HG03342 (cell line): ENCODE results near the gene HIGD1C.
"Not testable (repeated sequence)": the region's sequence is repeated elsewhere in the genome, so short reads cannot be mapped to it uniquely, and the experiment has no call there.

ENCODE experiments used
- ATAC-seq: cut with Tn5 transposase; IDR thresholded peaks from one replicate; pipeline ENCODE4 v1.9.1; 2021; ENCODE audit warnings: mild to moderate bottlenecking, moderate library complexity; ENCODE audit not compliant: unreplicated experiment

The HIGD1C gene

GRCh38 chr12:51013441-51013840 lies 61.1 kb downstream of the HIGD1C start:
- ATAC-seq, result no peak

GRCh38 chr12:51014467-51014866 lies 62.1 kb downstream of the HIGD1C start:
- ATAC-seq, result not testable (repeated sequence)

GRCh38 chr12:51017452-51017851 lies 65.1 kb downstream of the HIGD1C start:
- no peak for ATAC-seq

- no peak for ATAC-seq
Observed at GRCh38 chr12:51018956-51019355, 66.6 kb downstream of the HIGD1C start.

- no peak for ATAC-seq
Observed at GRCh38 chr12:51019927-51020326, 67.6 kb downstream of the HIGD1C start.
